Measurements from ENCODE around the gene SMIM24.

The SMIM24 gene

DNA sequence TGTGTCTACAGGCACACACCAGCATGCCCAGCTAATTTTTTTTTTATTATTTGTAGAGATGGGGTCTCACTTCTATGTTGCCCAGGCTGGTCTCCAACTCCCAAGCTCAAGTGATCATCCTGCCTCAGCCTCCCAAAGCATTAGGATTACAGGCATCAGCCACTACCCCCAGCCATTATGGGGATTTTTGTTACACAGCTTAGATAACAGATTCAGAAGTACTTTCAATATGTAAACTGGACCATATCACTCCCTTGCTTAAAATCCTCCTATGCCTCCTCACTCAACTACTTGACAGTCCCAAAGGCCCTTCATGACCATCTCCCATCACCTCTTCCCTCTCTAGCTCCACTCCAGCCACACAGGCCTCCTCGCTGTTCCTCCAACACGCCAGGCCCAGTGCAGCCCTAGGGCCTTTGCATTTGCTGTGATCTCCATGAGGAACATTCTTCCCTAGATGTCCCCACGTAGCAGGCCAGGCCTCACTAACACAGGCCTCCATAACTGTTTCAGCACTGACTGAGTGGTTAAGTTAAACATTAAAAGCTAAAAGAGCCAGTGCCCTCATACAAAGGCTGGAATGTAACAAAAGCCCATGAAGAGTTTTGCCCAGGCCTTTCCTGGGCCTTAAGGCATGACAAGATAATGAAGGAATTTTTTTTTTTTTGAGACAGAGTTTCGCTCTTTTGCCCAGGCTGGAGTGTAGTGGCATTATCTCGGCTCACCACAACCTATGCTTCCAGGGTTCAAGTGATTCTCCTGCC lies 17.6 kb upstream of the SMIM24 start:
- no peak for DNase-seq (ENCODE audit: low read depth)

DNA sequence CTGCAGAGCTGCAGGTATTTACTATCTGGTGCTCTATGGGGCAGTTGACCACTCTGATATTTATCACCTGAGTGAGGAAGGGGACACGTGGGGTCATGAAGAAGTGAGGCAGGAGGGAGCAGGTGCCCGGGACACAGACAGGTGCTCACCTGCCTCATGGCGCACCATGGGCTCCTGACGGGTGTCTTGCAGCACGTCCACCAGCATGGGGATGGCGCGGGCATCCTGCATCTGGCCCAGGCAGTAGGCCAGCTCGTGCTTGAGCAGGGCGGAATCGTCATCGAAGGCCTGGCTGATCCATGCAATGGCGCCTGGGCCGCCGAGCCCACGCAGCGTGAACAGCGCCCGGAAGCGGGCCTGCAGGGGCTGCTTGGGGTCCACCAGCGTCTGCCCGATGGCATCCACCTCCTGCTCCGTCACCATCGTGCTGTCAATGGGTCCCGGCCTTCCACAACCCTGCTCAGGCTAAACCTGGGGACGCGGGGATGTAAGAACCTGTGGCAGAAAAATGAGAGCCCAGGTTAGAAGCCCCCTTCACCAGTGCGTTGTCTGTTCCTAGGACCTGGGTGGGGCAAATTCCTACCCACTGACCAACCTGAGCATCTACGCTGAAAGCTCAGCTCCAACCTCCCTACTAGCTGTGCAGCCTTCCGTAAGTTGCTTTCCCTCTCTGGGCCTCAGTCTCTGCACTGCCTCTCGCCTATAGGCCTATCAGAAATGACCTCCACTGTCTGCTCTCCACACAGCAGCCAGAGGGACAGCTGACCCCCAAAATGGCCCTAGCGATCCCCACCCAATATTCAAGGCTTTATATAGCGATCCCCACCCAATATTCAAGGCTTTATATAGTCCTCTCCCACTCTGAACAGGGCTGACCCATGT lies 16.3 kb upstream of the SMIM24 start:
- no peak for DNase-seq (ENCODE audit: low read depth)

DNA sequence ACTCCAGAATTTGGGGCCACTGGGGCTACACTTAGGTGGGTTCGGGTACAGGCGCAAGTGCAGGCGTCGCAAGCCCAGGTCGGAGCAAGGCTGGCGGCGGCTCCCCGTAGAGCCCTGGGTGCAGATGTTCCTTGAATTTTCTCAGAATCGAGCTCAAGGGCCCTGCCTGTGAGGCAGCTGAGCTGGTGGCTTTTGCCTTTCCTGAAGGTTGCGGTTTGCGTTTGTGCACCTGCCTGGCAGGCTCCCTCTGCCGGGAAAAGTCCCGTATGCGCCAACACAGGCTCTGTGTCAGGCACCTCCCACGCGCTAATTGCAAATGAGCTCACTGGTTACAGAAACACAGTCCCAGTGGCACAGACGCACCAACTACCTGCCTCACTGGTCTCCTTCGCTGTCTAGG lies 14.2 kb upstream of the SMIM24 start:
- no peak for DNase-seq (ENCODE audit: low read depth)

- DNase-seq (ENCODE audit: low read depth): no peak
These were observed 13.7 kb upstream of the SMIM24 start for GRCh38 chr19:3494051-3494450.

DNA sequence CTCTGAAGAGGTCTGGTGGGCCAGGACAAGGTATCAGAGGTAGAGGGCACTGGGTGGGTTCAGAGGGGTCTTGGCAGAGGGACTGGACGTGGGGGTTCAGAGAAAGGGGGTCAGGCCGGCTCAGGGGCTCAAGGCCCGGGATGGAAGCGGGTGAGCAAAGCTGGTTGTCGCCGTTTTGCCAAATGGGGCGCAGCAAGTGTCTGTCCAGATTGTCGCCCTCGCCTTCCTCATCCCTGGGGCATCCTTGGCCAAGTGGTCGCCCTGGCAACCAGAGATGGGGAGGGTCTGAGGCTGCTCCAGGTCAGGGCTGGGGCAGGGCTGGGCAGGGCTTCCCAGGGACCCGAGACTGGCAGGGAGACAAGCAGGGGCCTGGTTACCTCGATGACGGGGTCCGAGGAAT lies 13.3 kb upstream of the SMIM24 start:
- DNase-seq (ENCODE audit: low read depth): no peak

- no peak for DNase-seq (ENCODE audit: low read depth)
These were observed 12.6 kb upstream of the SMIM24 start for GRCh38 chr19:3492919-3493318.

- DNase-seq (ENCODE audit: low read depth): no peak
These were observed 12.0 kb upstream of the SMIM24 start for GRCh38 chr19:3492131-3492839.

- no peak for DNase-seq (ENCODE audit: low read depth)
These were observed 11.2 kb upstream of the SMIM24 start for GRCh38 chr19:3491396-3492119.

DNA sequence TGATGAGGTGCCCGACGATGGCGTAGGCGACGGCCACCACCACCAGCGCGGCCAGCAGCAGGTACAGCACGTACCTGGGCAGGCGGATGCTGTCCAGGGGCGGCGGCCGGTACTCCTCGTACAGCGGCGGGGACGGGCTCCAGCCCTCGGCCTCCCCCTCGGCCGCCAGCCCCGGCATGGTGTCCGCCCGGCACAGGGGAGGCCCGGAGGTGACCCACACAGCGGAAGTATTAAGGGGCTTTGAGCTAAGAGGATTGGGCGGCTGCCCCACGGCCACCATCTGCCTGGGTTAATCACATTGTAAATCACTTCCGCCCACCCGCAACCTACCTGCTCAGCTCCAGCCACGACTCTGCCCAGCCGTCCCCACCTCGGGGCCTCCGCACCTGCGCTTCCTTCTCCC lies 2.9 kb upstream of the SMIM24 start, which contains the start of gene SMIM44:
SMIM44 (minus strand) TSS at position 216 of the 403 bp plus-strand sequence; CDS start at position 178, 38 bp downstream.
- DNase-seq (ENCODE audit: low read depth): no peak

- no peak for DNase-seq (ENCODE audit: low read depth)
These were observed 2.3 kb upstream of the SMIM24 start for GRCh38 chr19:3482507-3483225.

- DNase-seq (ENCODE audit: low read depth): no peak
These were observed 1.1 kb upstream of the SMIM24 start for GRCh38 chr19:3481241-3482090.

- no peak for DNase-seq (ENCODE audit: low read depth)
These were observed 500 bp downstream of the SMIM24 start for GRCh38 chr19:3479834-3480215.

DNA sequence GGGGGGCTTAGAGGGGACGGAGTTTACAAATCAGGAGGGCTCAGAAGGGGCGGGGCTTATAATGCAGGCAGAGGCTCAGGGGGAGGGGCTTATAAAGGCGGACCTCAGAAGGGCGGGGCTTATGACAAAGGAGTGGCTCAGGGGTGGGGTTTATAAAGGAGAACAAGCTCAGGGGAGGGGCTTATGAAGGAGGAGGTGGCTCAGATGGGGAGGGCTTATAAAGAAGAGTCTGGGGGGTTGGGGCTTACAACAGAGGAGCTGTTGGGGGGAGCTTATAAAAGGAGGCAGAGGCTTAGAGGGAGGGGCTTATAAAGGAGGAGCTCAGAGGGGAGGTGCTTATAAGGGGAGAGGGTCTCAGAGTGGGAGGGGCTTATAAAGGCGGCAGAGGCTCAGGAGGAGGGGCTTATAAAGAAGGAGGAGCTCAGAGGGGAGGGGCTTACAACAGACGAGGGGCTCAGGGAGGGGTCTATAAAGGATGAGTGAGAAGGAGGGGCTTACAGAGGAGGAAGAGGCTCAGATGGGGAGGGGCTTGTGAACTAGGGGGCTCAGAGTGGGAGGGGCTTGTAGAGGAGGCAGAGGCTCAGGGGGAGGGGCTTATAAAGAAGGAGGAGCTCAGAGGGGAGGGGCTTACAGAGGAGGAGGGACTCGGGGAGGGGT lies 1.0 kb downstream of the SMIM24 start:
- no peak for DNase-seq (ENCODE audit: low read depth)

DNA sequence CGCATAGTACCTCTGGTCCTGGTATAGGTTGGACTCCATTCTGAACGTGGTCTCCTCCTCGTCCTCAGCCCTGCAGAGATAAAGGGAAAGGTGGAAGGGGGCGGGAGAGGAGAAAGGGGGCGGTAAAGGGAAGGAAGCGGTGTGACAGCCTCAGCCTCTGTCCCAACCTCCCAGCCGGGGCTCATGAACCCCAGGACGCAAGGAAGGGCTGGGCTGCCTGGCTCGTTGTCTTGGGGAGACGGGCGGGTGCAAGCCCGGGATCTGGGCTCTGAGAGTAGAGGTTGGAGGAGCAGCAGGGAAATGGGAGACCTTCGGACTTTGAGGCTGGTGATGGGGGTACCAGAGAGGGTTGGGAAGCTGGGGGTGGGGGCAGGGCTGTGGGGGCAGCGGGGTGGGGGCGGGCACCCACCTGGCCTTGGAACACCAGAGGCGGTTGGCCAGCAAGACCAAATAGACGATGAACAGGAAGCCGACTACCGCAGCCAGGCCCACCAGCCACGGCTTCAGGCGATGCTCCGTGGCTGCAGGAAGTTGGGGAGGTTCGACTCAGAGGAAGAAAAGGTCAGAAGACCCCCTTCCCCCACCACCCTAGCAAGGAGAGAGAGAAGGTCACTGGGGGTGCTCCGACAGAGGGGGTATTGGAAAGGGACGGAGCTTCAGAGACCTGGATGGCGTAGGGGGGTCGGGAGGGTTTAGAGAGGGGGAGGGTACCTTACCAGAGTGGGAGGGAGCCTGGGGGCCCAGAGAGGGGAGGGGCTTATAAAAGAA lies 1.7 kb downstream of the SMIM24 start:
- no peak for DNase-seq (ENCODE audit: low read depth)

GRCh38 chr19:3477951-3478350 lies 2.4 kb downstream of the SMIM24 start:
- DNase-seq (ENCODE audit: low read depth): no peak

- no peak for DNase-seq (ENCODE audit: low read depth)
These were observed 2.8 kb downstream of the SMIM24 start for GRCh38 chr19:3477506-3477905.

DNA sequence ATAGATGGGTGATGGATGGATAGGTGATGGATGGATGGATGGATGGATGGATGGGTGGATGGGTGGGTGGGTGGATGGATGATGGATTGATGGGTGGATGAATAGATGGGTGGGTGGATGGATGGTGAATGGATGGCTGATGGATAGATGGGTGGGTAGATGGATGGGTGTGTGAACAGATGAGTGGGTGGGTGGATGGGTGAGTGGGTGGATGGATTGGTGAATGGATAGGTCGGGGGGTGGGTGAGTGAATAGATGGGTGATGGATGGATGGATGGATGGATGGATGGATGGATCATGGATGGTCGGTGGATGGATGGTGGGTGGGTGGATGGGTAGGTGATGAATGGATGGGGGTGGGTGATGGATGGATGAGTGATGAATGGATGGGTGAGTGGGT lies 3.5 kb downstream of the SMIM24 start:
- no peak for DNase-seq (ENCODE audit: low read depth)

DNA sequence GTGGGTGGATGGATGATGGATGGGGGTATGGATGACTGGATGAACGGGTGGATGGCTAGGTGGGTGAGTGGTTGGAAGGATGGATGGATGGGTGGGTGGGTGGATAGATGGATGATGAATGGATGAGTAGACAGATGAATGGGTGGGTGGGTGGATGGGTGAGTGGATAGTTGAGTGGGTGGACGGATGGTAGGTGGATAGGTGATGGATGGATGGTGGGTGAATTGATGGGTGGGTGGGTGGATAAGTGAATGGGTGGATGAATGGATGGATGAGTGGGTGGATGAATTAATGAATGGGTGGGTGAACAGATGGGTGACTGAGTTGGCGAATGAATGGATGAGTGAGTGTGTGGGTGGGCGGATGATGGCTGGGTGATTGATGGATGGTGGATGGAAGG lies 4.9 kb downstream of the SMIM24 start:
- no peak for DNase-seq (ENCODE audit: low read depth)

- DNase-seq (ENCODE audit: low read depth): no peak
These were observed 5.7 kb downstream of the SMIM24 start for GRCh38 chr19:3474614-3475013.

Measured in activated T-helper 1 cell treated with Interleukin-2 at 50 U/mL for 16 hours (primary cell).